ENCODE results near the gene PCDHA1. TPM values are rescaled to one million over a fixed set of nuclear protein-coding genes. Genes with fewer than 3 reads are reported as not detected.

Gene PCDHA1
- total RNA-seq, 1 experiment from 2014 or later: not detected

DNA sequence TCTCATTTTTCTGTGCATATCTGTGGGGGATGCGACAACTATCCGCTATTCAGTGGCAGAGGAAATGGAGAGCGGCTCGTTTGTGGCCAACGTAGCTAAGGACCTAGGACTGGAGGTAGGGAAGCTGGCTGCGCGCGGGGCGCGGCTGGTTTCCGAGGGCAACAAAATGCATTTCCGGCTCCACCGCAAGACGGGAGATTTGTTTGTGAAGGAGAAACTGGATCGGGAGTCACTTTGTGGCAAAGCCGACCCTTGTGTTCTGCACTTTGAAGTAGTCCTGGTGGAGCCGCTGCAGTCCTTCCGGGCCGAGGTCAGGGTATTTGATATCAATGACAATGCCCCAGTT lies 265.6 kb downstream of the PCDHA1 start:
- Histone ChIP-seq H2AFZ (ENCODE audit: low read depth, low read length, poor library complexity, severe bottlenecking) (no peak overlapping the region), H3K27ac (ENCODE audit: low read depth, low read length) (no peak overlapping the region), H3K4me3 (replicated peaks in 1 of 2; ENCODE audit: low read depth in 1 of 2, low read length in 2 of 2) (no peak overlapping the region), H3K9me2 (ENCODE audit: insufficient read depth) (no peaks in the 10 kb centered on the region), H3K27me3 (ENCODE audit: insufficient read depth, low read length) (no peaks in the 10 kb centered on the region), H3K9me3 (ENCODE audit: control insufficient read depth in 1 of 2, insufficient read depth in 1 of 2, low read depth in 1 of 2, low read length in 2 of 2) (no peaks in the 10 kb centered on the region), H3K4me2 (ENCODE audit: low read length) (no peak overlapping the region), H3K79me2 (ENCODE audit: insufficient read depth, low read length) (no peaks in the 10 kb centered on the region), H3K9ac (ENCODE audit: low read length) (no peak overlapping the region), H3K4me1 (ENCODE audit: control insufficient read depth in 1 of 2, insufficient read depth in 2 of 2, low read length in 2 of 2) (no peaks in the 10 kb centered on the region), H3K36me3 (ENCODE audit: control insufficient read depth in 1 of 2, insufficient read depth in 2 of 2, low read length in 2 of 2) (no peaks in the 10 kb centered on the region), H4K20me1 (ENCODE audit: insufficient read depth) (no peaks in the 10 kb centered on the region)
- ChIA-PET CTCF (no interaction called here), RAD21 (ENCODE audit: low non-redundant PET in 1 of 2, low total read pairs in 2 of 2, uncharacterized antibody in 2 of 2, unreplicated experiment in 2 of 2) (no interaction called here), POLR2A (no interaction called here)
- DNase-seq (ENCODE audit: low read depth, low spot score): no peak
- intact Hi-C loops (cut with micrococcal nuclease): no loop called here
- BruUV-seq (replicated peaks): no TSS peak
- no peak for ATAC-seq
- TF ChIP-seq, protein P1, sequence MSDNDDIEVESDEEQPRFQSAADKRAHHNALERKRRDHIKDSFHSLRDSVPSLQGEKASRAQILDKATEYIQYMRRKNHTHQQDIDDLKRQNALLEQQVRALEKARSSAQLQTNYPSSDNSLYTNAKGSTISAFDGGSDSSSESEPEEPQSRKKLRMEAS (IDR thresholded peaks at IDR 0.05): no peak
- TF ChIP-seq SP1 (IDR thresholded peaks at IDR 0.05; ENCODE audit: low read depth) (no peak), CEBPB (IDR thresholded peaks at IDR 0.05; ENCODE audit: low read depth) (no peak), POLR2AphosphoS5 (IDR thresholded peaks at IDR 0.05; ENCODE audit: low read depth, low read length) (no peak), YY1 (IDR thresholded peaks at IDR 0.05; ENCODE audit: extremely low read depth, insufficient replicate concordance, low read depth, low read length) (no peak), EZH2 (IDR thresholded peaks at IDR 0.05) (no peak), FOSL1 (IDR thresholded peaks at IDR 0.05; ENCODE audit: low read depth) (no peak), RAD21 (IDR thresholded peaks at IDR 0.05; ENCODE audit: low read depth) (no peak), TCF7L2 (IDR thresholded peaks at IDR 0.05; ENCODE audit: borderline replicate concordance, extremely low read depth, insufficient read depth, insufficient read length) (no peak), POLR2A (IDR thresholded peaks at IDR 0.05; ENCODE audit: borderline replicate concordance, extremely low read depth, insufficient read depth, insufficient read length) (no peak), SIN3A (IDR thresholded peaks at IDR 0.05; ENCODE audit: low read depth) (no peak), JUND (IDR thresholded peaks at IDR 0.05) (no peak), SRF (IDR thresholded peaks at IDR 0.05; ENCODE audit: low read depth) (no peak), EZH2phosphoT487 (IDR thresholded peaks at IDR 0.05; ENCODE audit: borderline replicate concordance) (no peak), ZFX (IDR thresholded peaks at IDR 0.05) (no peak)
- TF ChIP-seq, protein P2, sequence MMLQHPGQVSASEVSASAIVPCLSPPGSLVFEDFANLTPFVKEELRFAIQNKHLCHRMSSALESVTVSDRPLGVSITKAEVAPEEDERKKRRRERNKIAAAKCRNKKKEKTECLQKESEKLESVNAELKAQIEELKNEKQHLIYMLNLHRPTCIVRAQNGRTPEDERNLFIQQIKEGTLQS (IDR thresholded peaks at IDR 0.05): no peak
- TF ChIP-seq, protein P3, sequence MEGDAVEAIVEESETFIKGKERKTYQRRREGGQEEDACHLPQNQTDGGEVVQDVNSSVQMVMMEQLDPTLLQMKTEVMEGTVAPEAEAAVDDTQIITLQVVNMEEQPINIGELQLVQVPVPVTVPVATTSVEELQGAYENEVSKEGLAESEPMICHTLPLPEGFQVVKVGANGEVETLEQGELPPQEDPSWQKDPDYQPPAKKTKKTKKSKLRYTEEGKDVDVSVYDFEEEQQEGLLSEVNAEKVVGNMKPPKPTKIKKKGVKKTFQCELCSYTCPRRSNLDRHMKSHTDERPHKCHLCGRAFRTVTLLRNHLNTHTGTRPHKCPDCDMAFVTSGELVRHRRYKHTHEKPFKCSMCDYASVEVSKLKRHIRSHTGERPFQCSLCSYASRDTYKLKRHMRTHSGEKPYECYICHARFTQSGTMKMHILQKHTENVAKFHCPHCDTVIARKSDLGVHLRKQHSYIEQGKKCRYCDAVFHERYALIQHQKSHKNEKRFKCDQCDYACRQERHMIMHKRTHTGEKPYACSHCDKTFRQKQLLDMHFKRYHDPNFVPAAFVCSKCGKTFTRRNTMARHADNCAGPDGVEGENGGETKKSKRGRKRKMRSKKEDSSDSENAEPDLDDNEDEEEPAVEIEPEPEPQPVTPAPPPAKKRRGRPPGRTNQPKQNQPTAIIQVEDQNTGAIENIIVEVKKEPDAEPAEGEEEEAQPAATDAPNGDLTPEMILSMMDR (IDR thresholded peaks at IDR 0.05 in 2 of 3, conservative IDR thresholded peaks at IDR 0.05 in 1 of 3; ENCODE audit: borderline replicate concordance in 1 of 3, insufficient read depth in 1 of 3, low read depth in 2 of 3, low read length in 2 of 3): no peak

Other genes with a start within 250 kb of the PCDHA1 start
- 6.0 TPM for gene EIF4EBP3, start 238.5 kb upstream of the PCDHA1 start, total RNA-seq (2021; ENCODE audit: unreplicated experiment)
- 41.7 TPM for gene SRA1, start 228.7 kb upstream of the PCDHA1 start, total RNA-seq (2021; ENCODE audit: unreplicated experiment)
- 28.4 TPM for gene APBB3, start 221.5 kb upstream of the PCDHA1 start, total RNA-seq (2021; ENCODE audit: unreplicated experiment)
- 37.5 TPM for gene SLC35A4, start 221.3 kb upstream of the PCDHA1 start, total RNA-seq (2021; ENCODE audit: unreplicated experiment)
- gene CD14, start 153.0 kb upstream of the PCDHA1 start, total RNA-seq (2021; ENCODE audit: unreplicated experiment): 0.42 TPM
- 28.0 TPM for gene TMCO6, start 146.7 kb upstream of the PCDHA1 start, total RNA-seq (2021; ENCODE audit: unreplicated experiment)
- gene NDUFA2, start 138.5 kb upstream of the PCDHA1 start, total RNA-seq (2021; ENCODE audit: unreplicated experiment): 68.3 TPM
- 96.6 TPM for gene IK, start 138.3 kb upstream of the PCDHA1 start, total RNA-seq (2021; ENCODE audit: unreplicated experiment)
- 37.2 TPM for gene WDR55, start 121.2 kb upstream of the PCDHA1 start, total RNA-seq (2021; ENCODE audit: unreplicated experiment)
- gene DND1, start 112.6 kb upstream of the PCDHA1 start, total RNA-seq (2021; ENCODE audit: unreplicated experiment): 2.3 TPM
- gene HARS1, start 94.8 kb upstream of the PCDHA1 start, total RNA-seq (2021; ENCODE audit: unreplicated experiment): 91.1 TPM
- gene HARS2, start 94.7 kb upstream of the PCDHA1 start, total RNA-seq (2021; ENCODE audit: unreplicated experiment): 38.8 TPM
- gene ZMAT2, start 85.7 kb upstream of the PCDHA1 start, total RNA-seq (2021; ENCODE audit: unreplicated experiment): 55.3 TPM
- not detected for gene PCDHA2, start 8.7 kb downstream of the PCDHA1 start, total RNA-seq (2021; ENCODE audit: unreplicated experiment)
- gene PCDHA3, start 14.9 kb downstream of the PCDHA1 start, total RNA-seq (2021; ENCODE audit: unreplicated experiment): not detected
- gene PCDHA4, start 20.9 kb downstream of the PCDHA1 start, total RNA-seq (2021; ENCODE audit: unreplicated experiment): not detected
- not detected for gene PCDHA5, start 35.5 kb downstream of the PCDHA1 start, total RNA-seq (2021; ENCODE audit: unreplicated experiment)
- gene PCDHA6, start 41.8 kb downstream of the PCDHA1 start, total RNA-seq (2021; ENCODE audit: unreplicated experiment): not detected
- not detected for gene PCDHA7, start 48.1 kb downstream of the PCDHA1 start, total RNA-seq (2021; ENCODE audit: unreplicated experiment)
- not detected for gene PCDHA8, start 55.0 kb downstream of the PCDHA1 start, total RNA-seq (2021; ENCODE audit: unreplicated experiment)
- not detected for gene PCDHA9, start 62.2 kb downstream of the PCDHA1 start, total RNA-seq (2021; ENCODE audit: unreplicated experiment)
- 0.05 TPM for gene PCDHA10, start 69.8 kb downstream of the PCDHA1 start, total RNA-seq (2021; ENCODE audit: unreplicated experiment)
- gene PCDHA11, start 82.8 kb downstream of the PCDHA1 start, total RNA-seq (2021; ENCODE audit: unreplicated experiment): 0.27 TPM
- gene PCDHA12, start 89.2 kb downstream of the PCDHA1 start, total RNA-seq (2021; ENCODE audit: unreplicated experiment): not detected
- gene PCDHA13, start 96.0 kb downstream of the PCDHA1 start, total RNA-seq (2021; ENCODE audit: unreplicated experiment): not detected
- gene PCDHAC1, start 140.2 kb downstream of the PCDHA1 start, total RNA-seq (2021; ENCODE audit: unreplicated experiment): 1.0 TPM
- gene PCDHAC2, start 180.3 kb downstream of the PCDHA1 start, total RNA-seq (2021; ENCODE audit: unreplicated experiment): 3.2 TPM

Measured in HCT116 (cell line).